IMR-90 (cell line): ENCODE results near the gene SPOCK3. TPM values are rescaled to one million over a fixed set of nuclear protein-coding genes. Genes with fewer than 3 reads are reported as not detected.

Source experiments
- ATAC-seq: fragments of 200-7000 bp; cut with Tn5 transposase; 2 replicates; pipeline ENCODE4 v1.9.1; 2020; ENCODE audit warnings: low read depth, mild to moderate bottlenecking, moderate library complexity
- BruUV-seq: library from RNA; stranded (reverse); fragments of 400-500 nt; replicated peaks from 2 replicates; lab custom pipeline; 2021; lab: Mats Ljungman, UMichigan
- CTCF ChIA-PET: fragments of 300-600 bp; formaldehyde crosslinking; extraction: SDS; loops from one replicate; lab custom pipeline; 2021; ENCODE audit warnings: antibody characterized with exemption; lab: Yijun Ruan, JAX
- POLR2A ChIA-PET: fragments of 300-600 bp; sonication (Branson Sonifier 250); formaldehyde crosslinking; loops from one replicate; lab custom pipeline; 2022; ENCODE audit warnings: antibody characterized with exemption; ENCODE audit not compliant: unreplicated experiment; lab: Charles Lee
- DNase-seq: peaks from one replicate; pipeline ENCODE4 v3.0.0; 2013
- H2AFZ ChIP-seq: replicated peaks from 2 replicates; pipeline ENCODE3; 2013; ENCODE audit warnings: low read length, mild to moderate bottlenecking; ENCODE audit not compliant: poor library complexity
- H2AK5ac ChIP-seq: 2 replicates; pipeline ENCODE4 v1.6.1; 2013; ENCODE audit warnings: low read depth, low read length, inconsistent platforms
- H2AK9ac ChIP-seq: replicated peaks from 2 replicates; pipeline ENCODE3; 2013; ENCODE audit warnings: mild to moderate bottlenecking, low read depth, low read length, moderate library complexity; ENCODE audit not compliant: poor library complexity
- H2BK120ac ChIP-seq: 2 replicates; pipeline ENCODE4 v1.6.1; 2013; ENCODE audit warnings: low read depth, low read length, inconsistent platforms
- H2BK15ac ChIP-seq: 3 replicates; pipeline ENCODE4 v1.6.1; 2013; ENCODE audit warnings: low read depth, low read length, inconsistent platforms
- H2BK20ac ChIP-seq: 2 replicates; pipeline ENCODE4 v1.6.1; 2013; ENCODE audit warnings: low read depth, mild to moderate bottlenecking, inconsistent platforms, low read length, moderate library complexity
- H2BK5ac ChIP-seq: 2 replicates; pipeline ENCODE4 v1.6.1; 2013; ENCODE audit warnings: mild to moderate bottlenecking, low read depth, low read length, inconsistent platforms; ENCODE audit not compliant: poor library complexity, severe bottlenecking
- H3K14ac ChIP-seq: replicated peaks from 2 replicates; pipeline ENCODE4 v1.6.1; 2013; ENCODE audit warnings: low read depth, low read length, inconsistent platforms
- H3K18ac ChIP-seq: 2 replicates; pipeline ENCODE4 v1.6.1; 2013; ENCODE audit warnings: low read depth, low read length, control low read depth
- H3K23ac ChIP-seq: 2 replicates; pipeline ENCODE4 v1.6.1; 2013; ENCODE audit warnings: low read depth, low read length, inconsistent platforms
- H3K27ac ChIP-seq: 2 replicates; pipeline ENCODE4 v1.5.1; 2013; ENCODE audit warnings: mild to moderate bottlenecking, control low read depth, low read length; ENCODE audit not compliant: insufficient read depth
- H3K27me3 ChIP-seq: 2 replicates; pipeline ENCODE4 v1.6.1; 2013; ENCODE audit warnings: low read length; ENCODE audit not compliant: control insufficient read depth, insufficient read depth
- H3K36me3 ChIP-seq: 2 replicates; pipeline ENCODE4 v1.6.1; 2013; ENCODE audit warnings: low read length, mixed read lengths; ENCODE audit not compliant: control insufficient read depth, insufficient read depth
- H3K4ac ChIP-seq: 2 replicates; pipeline ENCODE4 v1.6.1; 2013; ENCODE audit warnings: low read depth, low read length, inconsistent platforms
- H3K4me1 ChIP-seq: 2 replicates; pipeline ENCODE4 v1.6.1; 2013; ENCODE audit warnings: low read length, mixed read lengths; ENCODE audit not compliant: control insufficient read depth, insufficient read depth
- H3K4me2 ChIP-seq: 2 replicates; pipeline ENCODE4 v1.6.1; 2013; ENCODE audit warnings: low read depth, mild to moderate bottlenecking, control low read depth, low read length, moderate library complexity
- H3K4me3 ChIP-seq: 2 replicates; pipeline ENCODE4 v1.5.1; 2013; ENCODE audit warnings: low read depth, mild to moderate bottlenecking, control low read depth, low read length, moderate library complexity; ENCODE audit not compliant: insufficient read depth
- H3K56ac ChIP-seq: 2 replicates; pipeline ENCODE4 v1.6.1; 2013; ENCODE audit warnings: low read length, inconsistent platforms; ENCODE audit not compliant: insufficient read depth; ENCODE audit errors: extremely low read depth
- H3K79me1 ChIP-seq, 2 experiments: 2 replicates each; pipeline ENCODE4 v1.6.1; 2013; ENCODE audit warnings: low read length in 2 of 2, inconsistent platforms in 1 of 2, low read depth in 1 of 2
- H3K9ac ChIP-seq: 2 replicates; pipeline ENCODE4 v1.6.1; 2013; ENCODE audit warnings: low read depth, low read length, control low read depth
- H3K9me1 ChIP-seq: 2 replicates; pipeline ENCODE4 v1.6.1; 2013; ENCODE audit warnings: low read length, inconsistent platforms; ENCODE audit not compliant: insufficient read depth
- H3K9me3 ChIP-seq: 2 replicates; pipeline ENCODE4 v1.6.1; 2013; ENCODE audit warnings: low read length; ENCODE audit not compliant: control insufficient read depth, insufficient read depth
- H4K20me1 ChIP-seq: 2 replicates; pipeline ENCODE4 v1.6.1; 2013; ENCODE audit warnings: low read length, inconsistent platforms; ENCODE audit not compliant: insufficient read depth
- H4K5ac ChIP-seq: 2 replicates; pipeline ENCODE4 v1.6.1; 2013; ENCODE audit warnings: mild to moderate bottlenecking, low read depth, low read length, control low read depth
- H4K8ac ChIP-seq, 2 experiments: 2 replicates each; pipeline ENCODE4 v1.6.1; 2013; ENCODE audit warnings: low read depth in 2 of 2, low read length in 2 of 2, control low read depth in 1 of 2, inconsistent platforms in 1 of 2
- H4K91ac ChIP-seq: 2 replicates; pipeline ENCODE4 v1.6.1; 2013; ENCODE audit warnings: low read depth, low read length, inconsistent platforms; ENCODE audit not compliant: insufficient read depth
- CEBPB ChIP-seq: IDR thresholded peaks from 2 replicates; pipeline ENCODE4 v1.6.1; 2012; ENCODE audit warnings: low read depth, low read length, improper control_type of control experiment
- CHD1 ChIP-seq: IDR thresholded peaks from 2 replicates; pipeline ENCODE4 v1.6.1; 2012; ENCODE audit warnings: low read depth, low read length, improper control_type of control experiment
- USF2 ChIP-seq: fragments of 150-350 bp; IDR thresholded peaks from 2 replicates; pipeline ENCODE4 v1.6.1; 2017; ENCODE audit warnings: mild to moderate bottlenecking, antibody characterized with exemption, low read length, low read depth
- WGBS, 2 experiments: methylation state at CpG; one replicate each; pipeline versions ENCODE4 v1.1.5 to v1.1.7; 2013; ENCODE audit warnings: missing lambda C conversion rate in 2 of 2; ENCODE audit not compliant: insufficient read length in 1 of 2; ENCODE audit errors: extremely low coverage in 2 of 2; 5-methylcytosine and 5-hydroxymethylcytosine counted together
- dilution Hi-C: fragments of 300-500 bp; cut with HindIII; formaldehyde crosslinking; loops from one replicate; pipeline ENCODE4 v1.14.3; 2018; ENCODE audit warnings: low sequenced_read_pairs; ENCODE audit not compliant: unreplicated experiment
- in situ Hi-C: fragments of 300-500 bp; cut with MboI; formaldehyde crosslinking; loops from 3 replicates; pipeline ENCODE4 v1.14.3; 2019; ENCODE audit warnings: low sequenced_read_pairs, inconsistent platforms, mixed read lengths
- intact Hi-C: fragments of 100-400 bp; cut with micrococcal nuclease; formaldehyde crosslinking; loops from 2 replicates; pipeline ENCODE4 v1.10.0; 2022
- polyA plus RNA-seq, 3 experiments: library from polyadenylated mRNA; depleted of rRNA; stranded (reverse); fragments of >200 nt; gene quantifications; 2 replicates each; pipeline ENCODE4 v1.2.3, GENCODE V29; 2012; ENCODE audit warnings: low replicate concordance in 1 of 3
- total RNA-seq: library from RNA; depleted of rRNA; stranded (reverse); fragments of >200 nt; gene quantifications from 2 replicates; pipeline ENCODE4 v1.2.3, GENCODE V29; 2012
- TF ChIP-seq, protein P1 (sequence below): fragments of 150-350 bp; IDR thresholded peaks from 2 replicates; pipeline ENCODE4 v1.6.1; 2016; ENCODE audit warnings: low read depth, mild to moderate bottlenecking, low read length, moderate library complexity, borderline replicate concordance

The SPOCK3 gene
- total and polyA plus RNA-seq, 2 of the 4 experiments (the other 2 are of a cell fraction) = not detected

GRCh38 chr4:167176723-167177367 lies 57.4 kb downstream of the SPOCK3 start:
- Histone ChIP-seq H2BK20ac (no peak overlapping the region), H3K23ac (no peak overlapping the region), H3K56ac (no peak overlapping the region), H3K36me3 (no peaks in the 10 kb centered on the region), H4K8ac (no peak overlapping the region), H3K4ac (no peak overlapping the region), H2AFZ (no peak overlapping the region), H2AK9ac (no peak overlapping the region), H3K9ac (no peak overlapping the region), H3K4me2 (no peak overlapping the region), H3K4me3 (no peak overlapping the region), H2BK120ac (no peak overlapping the region), H2BK15ac (no peak overlapping the region), H3K27ac (no peak overlapping the region), H3K9me1 (no peaks in the 10 kb centered on the region), H4K91ac (no peak overlapping the region), H4K5ac (no peak overlapping the region), H3K4me1 (no peaks in the 10 kb centered on the region), H3K9me3 (peaks cover 2% of the 10 kb centered on the region), H3K14ac (no peak overlapping the region), H2BK5ac (no peak overlapping the region), H3K79me1 (no peaks in the 10 kb centered on the region), H4K20me1 (no peaks in the 10 kb centered on the region), H2AK5ac (no peak overlapping the region), H3K18ac (no peak overlapping the region), H3K27me3 (no peaks in the 10 kb centered on the region)
- CTCF ChIA-PET = no interaction called here
- intact Hi-C loops (no loop called here), in situ Hi-C loops (no loop called here), dilution Hi-C loops (no loop called here)
- WGBS, 2 experiments = 20% methylated on average over 1 of the region's 6 CpGs; no CpG with 5 or more reads in 1 of the 2 experiments
- DNase-seq (no peak), ATAC-seq (no peak)
- POLR2A ChIA-PET = no interaction called here
- no TSS peak for BruUV-seq
- TF ChIP-seq CHD1 (no peak), USF2 (no peak), CEBPB (no peak)
- TF ChIP-seq, protein P1, sequence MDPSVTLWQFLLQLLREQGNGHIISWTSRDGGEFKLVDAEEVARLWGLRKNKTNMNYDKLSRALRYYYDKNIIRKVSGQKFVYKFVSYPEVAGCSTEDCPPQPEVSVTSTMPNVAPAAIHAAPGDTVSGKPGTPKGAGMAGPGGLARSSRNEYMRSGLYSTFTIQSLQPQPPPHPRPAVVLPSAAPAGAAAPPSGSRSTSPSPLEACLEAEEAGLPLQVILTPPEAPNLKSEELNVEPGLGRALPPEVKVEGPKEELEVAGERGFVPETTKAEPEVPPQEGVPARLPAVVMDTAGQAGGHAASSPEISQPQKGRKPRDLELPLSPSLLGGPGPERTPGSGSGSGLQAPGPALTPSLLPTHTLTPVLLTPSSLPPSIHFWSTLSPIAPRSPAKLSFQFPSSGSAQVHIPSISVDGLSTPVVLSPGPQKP = no peak
